PC-9 (cell line): ENCODE data around the gene ITIH3. TPM values are rescaled to one million over a fixed set of nuclear protein-coding genes. Genes with fewer than 3 reads are reported as not detected.
A peak's percentile ranks its signal among the peaks of the same experiment; 100 is the strongest.

Source experiments
- BruUV-seq: library from RNA; stranded (reverse); fragments of 400-500 nt; replicated peaks from 2 replicates; lab custom pipeline; 2021; lab: Mats Ljungman, UMichigan
- CTCF ChIA-PET: fragments of 300-600 bp; sonication (Branson Sonifier 250); formaldehyde crosslinking; loops from one replicate; lab custom pipeline; 2022; ENCODE audit warnings: antibody characterized with exemption; lab: Charles Lee
- POLR2A ChIA-PET: fragments of 300-600 bp; sonication (Branson Sonifier 250); formaldehyde crosslinking; loops from one replicate; lab custom pipeline; 2022; ENCODE audit warnings: antibody characterized with exemption; ENCODE audit not compliant: unreplicated experiment; lab: Charles Lee
- DNase-seq, 2 experiments: peaks; one replicate each; pipeline versions ENCODE4 v3.0.0 to v3.0.0-alpha.2; 2015 to 2022; ENCODE audit warnings: mixed read lengths in 1 of 2
- H2AFZ ChIP-seq: fragments of 200-600 bp; sonication (generic); 2 replicates; pipeline ENCODE4 v1.8.1; 2017; ENCODE audit warnings: antibody characterized with exemption
- H3F3A ChIP-seq: fragments of 200-600 bp; sonication (generic); 2 replicates; pipeline ENCODE4 v1.8.1; 2017; ENCODE audit warnings: antibody characterized with exemption, mild to moderate bottlenecking, low read depth; ENCODE audit not compliant: insufficient read depth
- H3K27ac ChIP-seq: fragments of 200-600 bp; sonication (generic); 2 replicates; pipeline ENCODE4 v1.6.1; 2016; ENCODE audit warnings: mixed run types
- H3K27me3 ChIP-seq: fragments of 200-600 bp; sonication (generic); 2 replicates; pipeline ENCODE4 v1.6.1; 2016; ENCODE audit warnings: low read depth, mixed run types; ENCODE audit not compliant: insufficient read depth
- H3K36me3 ChIP-seq: fragments of 200-600 bp; sonication (generic); 2 replicates; pipeline ENCODE4 v1.6.1; 2016; ENCODE audit warnings: low read depth, mixed run types
- H3K4me1 ChIP-seq: fragments of 200-600 bp; sonication (generic); replicated peaks from 2 replicates; pipeline ENCODE4 v1.6.1; 2016; ENCODE audit warnings: mixed run types; ENCODE audit not compliant: insufficient read depth
- H3K4me2 ChIP-seq: fragments of 200-600 bp; sonication (generic); 2 replicates; pipeline ENCODE4 v1.6.1; 2017; ENCODE audit warnings: mixed run types
- H3K4me3 ChIP-seq: fragments of 200-600 bp; sonication (generic); 2 replicates; pipeline ENCODE4 v1.6.1; 2016; ENCODE audit warnings: mixed run types
- H3K79me2 ChIP-seq: fragments of 200-600 bp; sonication (generic); 2 replicates; pipeline ENCODE4 v1.6.1; 2017; ENCODE audit warnings: low read depth, mixed run types
- H3K9me2 ChIP-seq: fragments of 200-600 bp; sonication (generic); 2 replicates; pipeline ENCODE4 v1.8.1; 2017; ENCODE audit warnings: mild to moderate bottlenecking; ENCODE audit not compliant: insufficient read depth
- H3K9me3 ChIP-seq: fragments of 200-600 bp; sonication (generic); 2 replicates; pipeline ENCODE4 v1.8.1; 2016; ENCODE audit warnings: low read depth; ENCODE audit not compliant: insufficient read depth
- H4K20me1 ChIP-seq: fragments of 200-600 bp; sonication (generic); 2 replicates; pipeline ENCODE4 v1.8.1; 2017; ENCODE audit not compliant: insufficient read depth
- EZH2 ChIP-seq: fragments of 200-600 bp; sonication (generic); IDR thresholded peaks from 2 replicates; pipeline ENCODE4 v1.8.0; 2017; ENCODE audit warnings: antibody characterized with exemption, low read depth
- intact Hi-C: fragments of 100-400 bp; cut with micrococcal nuclease; formaldehyde crosslinking; loops from one replicate; pipeline ENCODE4 v1.10.0; 2022; ENCODE audit not compliant: unreplicated experiment
- total RNA-seq: library from RNA; stranded (reverse); gene quantifications from 2 replicates; pipeline ENCODE4 v1.2.3, GENCODE V29; 2021
- TF ChIP-seq, protein P1 (sequence below): fragments of 200-600 bp; sonication (generic); conservative IDR thresholded peaks from 2 replicates; pipeline ENCODE4 v1.6.1; 2017; ENCODE audit warnings: mixed run types, antibody characterized with exemption, mild to moderate bottlenecking, moderate library complexity

The ITIH3 gene
- total RNA-seq, 1 experiment from 2014 or later = not detected

DNA sequence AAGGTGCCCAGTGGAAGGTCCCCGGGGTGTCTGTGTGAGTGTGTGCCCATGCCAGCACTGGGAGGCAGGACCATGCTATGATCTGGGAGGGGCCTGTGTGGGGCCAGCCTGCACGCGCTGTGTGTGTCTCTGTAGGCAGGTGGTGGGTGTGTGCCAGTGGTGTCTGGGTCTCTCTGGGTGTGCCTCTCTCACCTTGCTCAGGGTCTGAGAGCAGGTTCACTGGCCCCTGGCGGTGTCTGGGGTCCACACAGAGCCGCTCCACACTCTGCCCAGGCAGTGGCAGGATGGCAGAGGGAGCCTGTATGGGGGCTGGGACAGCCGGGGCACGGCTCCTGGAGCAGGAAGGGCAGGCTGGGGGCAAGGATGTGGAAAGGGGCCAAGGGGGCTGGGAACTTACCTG is 23.3 kb downstream of the ITIH3 start:
- no peaks in the 10 kb centered on the region for H3K4me1 ChIP-seq
- ChIA-PET CTCF (no interaction called here), POLR2A (no interaction called here)
- no peaks in the 10 kb centered on the region for H3K9me2 ChIP-seq
- TF ChIP-seq, protein P1, sequence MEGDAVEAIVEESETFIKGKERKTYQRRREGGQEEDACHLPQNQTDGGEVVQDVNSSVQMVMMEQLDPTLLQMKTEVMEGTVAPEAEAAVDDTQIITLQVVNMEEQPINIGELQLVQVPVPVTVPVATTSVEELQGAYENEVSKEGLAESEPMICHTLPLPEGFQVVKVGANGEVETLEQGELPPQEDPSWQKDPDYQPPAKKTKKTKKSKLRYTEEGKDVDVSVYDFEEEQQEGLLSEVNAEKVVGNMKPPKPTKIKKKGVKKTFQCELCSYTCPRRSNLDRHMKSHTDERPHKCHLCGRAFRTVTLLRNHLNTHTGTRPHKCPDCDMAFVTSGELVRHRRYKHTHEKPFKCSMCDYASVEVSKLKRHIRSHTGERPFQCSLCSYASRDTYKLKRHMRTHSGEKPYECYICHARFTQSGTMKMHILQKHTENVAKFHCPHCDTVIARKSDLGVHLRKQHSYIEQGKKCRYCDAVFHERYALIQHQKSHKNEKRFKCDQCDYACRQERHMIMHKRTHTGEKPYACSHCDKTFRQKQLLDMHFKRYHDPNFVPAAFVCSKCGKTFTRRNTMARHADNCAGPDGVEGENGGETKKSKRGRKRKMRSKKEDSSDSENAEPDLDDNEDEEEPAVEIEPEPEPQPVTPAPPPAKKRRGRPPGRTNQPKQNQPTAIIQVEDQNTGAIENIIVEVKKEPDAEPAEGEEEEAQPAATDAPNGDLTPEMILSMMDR = no peak
- no peak for TF ChIP-seq EZH2
- no peak overlapping the region for H3K27ac ChIP-seq
- no peak overlapping the region for H2AFZ ChIP-seq
- no peaks in the 10 kb centered on the region for H3F3A ChIP-seq
- no peak overlapping the region for H3K4me3 ChIP-seq
- no peaks in the 10 kb centered on the region for H3K27me3 ChIP-seq
- no peak overlapping the region for H3K4me2 ChIP-seq
- intact Hi-C loops = no loop called here
- H3K36me3 ChIP-seq = no peaks in the 10 kb centered on the region
- H3K9me3 ChIP-seq = no peaks in the 10 kb centered on the region
- no TSS peak for BruUV-seq
- DNase-seq = no peak
- H3K79me2 ChIP-seq = no peaks in the 10 kb centered on the region
- H4K20me1 ChIP-seq = no peaks in the 10 kb centered on the region

DNA sequence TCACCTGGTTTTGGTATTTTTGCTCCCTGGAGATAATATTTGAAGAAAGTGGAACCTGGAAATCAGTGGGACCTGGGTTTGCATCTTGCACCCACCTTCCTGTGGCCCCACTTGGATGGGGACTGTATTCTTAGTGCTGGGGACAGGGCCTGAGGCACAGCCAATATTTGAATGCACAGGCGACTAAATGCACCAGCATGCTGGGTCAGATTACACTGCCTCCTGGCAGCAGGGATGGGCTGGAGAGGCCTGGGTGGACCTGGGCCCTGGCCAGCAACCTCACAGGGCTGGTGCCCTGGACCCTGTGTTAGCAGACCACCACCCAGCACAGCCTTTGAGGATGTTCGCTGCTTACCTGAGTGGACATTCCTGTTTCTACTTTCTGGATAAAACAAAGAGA is 25.3 kb downstream of the ITIH3 start:
- H2AFZ ChIP-seq = no peak overlapping the region
- no peaks in the 10 kb centered on the region for H3K4me1 ChIP-seq
- H3K79me2 ChIP-seq = no peaks in the 10 kb centered on the region
- no peak for DNase-seq
- no peak overlapping the region for H3K4me2 ChIP-seq
- H3K9me3 ChIP-seq = no peaks in the 10 kb centered on the region
- no TSS peak for BruUV-seq
- H3K36me3 ChIP-seq = no peaks in the 10 kb centered on the region
- ChIA-PET CTCF (no interaction called here), POLR2A (no interaction called here)
- H4K20me1 ChIP-seq = no peaks in the 10 kb centered on the region
- H3K27ac ChIP-seq = no peak overlapping the region
- no peaks in the 10 kb centered on the region for H3K27me3 ChIP-seq
- H3F3A ChIP-seq = no peaks in the 10 kb centered on the region
- TF ChIP-seq, protein P1 = no peak
- TF ChIP-seq EZH2 = no peak
- no peak overlapping the region for H3K4me3 ChIP-seq
- H3K9me2 ChIP-seq = no peaks in the 10 kb centered on the region
- intact Hi-C loops = no loop called here

DNA sequence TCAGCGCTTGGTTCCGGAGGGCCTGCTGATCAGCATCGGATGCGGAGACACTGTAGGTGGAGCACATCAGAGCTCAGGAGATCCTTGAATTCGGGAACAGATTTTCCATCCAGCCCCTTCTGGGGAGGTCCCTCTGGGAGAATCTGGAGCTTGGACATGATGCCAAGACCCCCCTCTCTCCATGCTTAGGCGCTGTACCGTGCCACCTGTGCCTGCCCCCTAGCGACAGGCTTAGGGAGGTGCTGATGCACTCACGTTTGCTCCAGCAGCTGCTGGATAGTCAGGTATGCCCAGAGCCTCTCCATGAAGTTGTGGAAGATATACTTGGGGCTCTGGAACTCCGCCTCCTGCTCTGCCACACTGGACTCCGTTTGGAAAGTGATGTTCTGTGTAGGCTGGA is 26.1 kb downstream of the ITIH3 start:
- POLR2A ChIA-PET = no interaction called here
- BruUV-seq = no TSS peak
- H3K9me2 ChIP-seq = no peaks in the 10 kb centered on the region

More for the DNA sequence above, 26.1 kb downstream of the ITIH3 start:
- Histone ChIP-seq H3K9me3 (no peaks in the 10 kb centered on the region), H3K4me2 (no peak overlapping the region), H3K79me2 (no peaks in the 10 kb centered on the region), H3K4me1 (no peaks in the 10 kb centered on the region), H4K20me1 (no peaks in the 10 kb centered on the region), H3F3A (no peaks in the 10 kb centered on the region), H3K27ac (no peak overlapping the region), H3K27me3 (no peaks in the 10 kb centered on the region), H2AFZ (no peak overlapping the region), H3K36me3 (no peaks in the 10 kb centered on the region), H3K4me3 (no peak overlapping the region)
- DNase-seq = peak in 1 of 2 experiments; percentile 16
- TF ChIP-seq, protein P1 = peak; percentile 65
- TF ChIP-seq EZH2 = no peak
- intact Hi-C loops = no loop called here
- CTCF ChIA-PET = no interaction called here
